Right lung (tissue), 5 donors: ENCODE results near the gene DTX2. TPM values are rescaled to one million over a fixed set of nuclear protein-coding genes. Genes with fewer than 3 reads are reported as not detected.
"Not testable (repeated sequence)": the region's sequence is repeated elsewhere in the genome, so short reads cannot be mapped to it uniquely, and the experiment has no call there.

Experiments
- DNase-seq, 2 donors: peaks; one replicate each; pipeline ENCODE4 v3.0.0-alpha.2; 2013
- polyA plus RNA-seq, 5 donors: library from polyadenylated mRNA; unstranded; fragments of 120-200 nt; gene quantifications; one replicate each; pipeline versions ENCODE4 v1.2.1 to v1.2.3, GENCODE V29; 2013; ENCODE audit warnings: inconsistent platforms in 1 of 5, low replicate concordance in 1 of 5; ENCODE audit not compliant: insufficient read length in 5 of 5, insufficient read depth in 1 of 5

Gene DTX2
- polyA plus RNA-seq, 5 donors = 8.3 to 13.9 (median 11.0) TPM

- DNase-seq = not testable (repeated sequence)
These were observed 24.5 kb downstream of the DTX2 start for GRCh38 chr7:76485822-76486610.

- DNase-seq = not testable (repeated sequence)
These were observed 25.1 kb downstream of the DTX2 start for GRCh38 chr7:76486618-76487017.

- not testable (repeated sequence) for DNase-seq
These were observed 26.5 kb downstream of the DTX2 start for GRCh38 chr7:76487969-76488368.

- DNase-seq = not testable (repeated sequence)
These were observed 30.6 kb downstream of the DTX2 start for GRCh38 chr7:76492139-76492538.

- not testable (repeated sequence) for DNase-seq
These were observed 34.2 kb downstream of the DTX2 start for GRCh38 chr7:76495717-76496116.

- not testable (repeated sequence) for DNase-seq
These were observed 36.5 kb downstream of the DTX2 start for GRCh38 chr7:76497918-76498582.

GRCh38 chr7:76498583-76499200 is 37.2 kb downstream of the DTX2 start:
- not testable (repeated sequence) for DNase-seq

- not testable (repeated sequence) for DNase-seq
These were observed 37.9 kb downstream of the DTX2 start for GRCh38 chr7:76499201-76499923.

- not testable (repeated sequence) for DNase-seq
These were observed 38.4 kb downstream of the DTX2 start for GRCh38 chr7:76499924-76500241.

GRCh38 chr7:76502224-76502623 is 40.7 kb downstream of the DTX2 start:
- DNase-seq = not testable (repeated sequence)

GRCh38 chr7:76502836-76503235 is 41.3 kb downstream of the DTX2 start:
- not testable (repeated sequence) for DNase-seq

- not testable (repeated sequence) for DNase-seq
These were observed 41.7 kb downstream of the DTX2 start for GRCh38 chr7:76503244-76503643.

GRCh38 chr7:76504351-76505167 is 43.0 kb downstream of the DTX2 start:
- DNase-seq = not testable (repeated sequence)

- DNase-seq = no peak
These were observed 43.9 kb downstream of the DTX2 start for GRCh38 chr7:76505168-76506080.

GRCh38 chr7:76506081-76506440 is 44.6 kb downstream of the DTX2 start:
- DNase-seq = no peak

GRCh38 chr7:76506643-76507042 is 45.1 kb downstream of the DTX2 start:
- DNase-seq = not testable (repeated sequence)

GRCh38 chr7:76507723-76508406 is 46.4 kb downstream of the DTX2 start:
- DNase-seq = no peak

- DNase-seq = peak in 1 of 2 donors; percentile 31
These were observed 48.7 kb downstream of the DTX2 start, which contains the start of gene UPK3B for GRCh38 chr7:76509931-76510877. UPK3B (plus strand) TSS chr7:76510552; CDS start chr7:76510653, 101 bp downstream.
